Neutrophil (primary cell): ENCODE data around the gene OAT.

Source experiments
- H3K27ac ChIP-seq: fragments of 200-600 bp; sonication (generic); 2 replicates; pipeline ENCODE4 v1.5.1; 2016; ENCODE audit warnings: mild to moderate bottlenecking, moderate library complexity
- H3K27me3 ChIP-seq: fragments of 200-600 bp; sonication (generic); 2 replicates; pipeline ENCODE4 v1.6.0; 2016; ENCODE audit warnings: mild to moderate bottlenecking
- H3K36me3 ChIP-seq: fragments of 200-600 bp; sonication (generic); 2 replicates; pipeline ENCODE4 v1.5.1; 2017
- H3K4me1 ChIP-seq, 2 experiments: fragments of 200-600 bp in 1 of 2; sonication (generic) in 1 of 2; 1 replicate in 1 of 2; 2 replicates in 1 of 2; pipeline versions ENCODE4 v1.5.1 to v1.6.1; 2013 to 2016; ENCODE audit warnings: low read depth in 1 of 2, low read length in 1 of 2, mild to moderate bottlenecking in 1 of 2, moderate library complexity in 1 of 2; ENCODE audit not compliant: control insufficient read depth in 1 of 2, insufficient read depth in 1 of 2
- H3K4me3 ChIP-seq, 2 experiments: fragments of 200-600 bp in 1 of 2; sonication (generic) in 1 of 2; 1 replicate in 1 of 2; 2 replicates in 1 of 2; pipeline ENCODE4 v1.5.1; 2013 to 2016; ENCODE audit warnings: low read depth in 1 of 2, low read length in 1 of 2, mild to moderate bottlenecking in 1 of 2, moderate library complexity in 1 of 2
- H3K9me3 ChIP-seq: fragments of 200-600 bp; sonication (generic); 2 replicates; pipeline ENCODE4 v1.5.1; 2016
- TF ChIP-seq, protein P1 (sequence below): fragments of 200-600 bp; sonication (generic); IDR thresholded peaks from 2 replicates; pipeline ENCODE4 v1.5.1; 2016; ENCODE audit warnings: antibody characterized with exemption

The OAT gene

DNA sequence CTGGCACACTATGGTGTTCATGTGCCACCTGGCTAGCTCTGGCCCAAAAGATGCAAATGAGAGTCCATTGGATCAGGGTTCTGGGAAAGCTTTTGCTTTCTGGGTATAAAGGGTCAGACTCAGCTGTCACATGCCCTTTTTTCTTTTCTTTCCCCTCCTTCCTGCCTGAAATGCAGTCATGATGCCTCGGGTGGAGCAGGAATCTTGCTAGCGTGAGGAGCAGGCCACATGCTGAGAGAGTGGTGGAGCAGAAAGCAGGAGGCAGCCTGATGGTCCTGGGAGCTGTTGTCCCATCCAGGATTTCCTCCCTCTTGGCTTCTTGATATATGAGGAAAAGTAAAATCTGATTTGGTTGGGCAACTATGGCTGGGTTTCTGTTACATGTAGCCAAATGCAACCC lies 40.2 kb upstream of the OAT start:
- H3K4me1 ChIP-seq, result peaks cover 10 to 13% of the 10 kb centered on the region in 2 experiments
- H3K27ac ChIP-seq, result no peak overlapping the region
- TF ChIP-seq, protein P1, sequence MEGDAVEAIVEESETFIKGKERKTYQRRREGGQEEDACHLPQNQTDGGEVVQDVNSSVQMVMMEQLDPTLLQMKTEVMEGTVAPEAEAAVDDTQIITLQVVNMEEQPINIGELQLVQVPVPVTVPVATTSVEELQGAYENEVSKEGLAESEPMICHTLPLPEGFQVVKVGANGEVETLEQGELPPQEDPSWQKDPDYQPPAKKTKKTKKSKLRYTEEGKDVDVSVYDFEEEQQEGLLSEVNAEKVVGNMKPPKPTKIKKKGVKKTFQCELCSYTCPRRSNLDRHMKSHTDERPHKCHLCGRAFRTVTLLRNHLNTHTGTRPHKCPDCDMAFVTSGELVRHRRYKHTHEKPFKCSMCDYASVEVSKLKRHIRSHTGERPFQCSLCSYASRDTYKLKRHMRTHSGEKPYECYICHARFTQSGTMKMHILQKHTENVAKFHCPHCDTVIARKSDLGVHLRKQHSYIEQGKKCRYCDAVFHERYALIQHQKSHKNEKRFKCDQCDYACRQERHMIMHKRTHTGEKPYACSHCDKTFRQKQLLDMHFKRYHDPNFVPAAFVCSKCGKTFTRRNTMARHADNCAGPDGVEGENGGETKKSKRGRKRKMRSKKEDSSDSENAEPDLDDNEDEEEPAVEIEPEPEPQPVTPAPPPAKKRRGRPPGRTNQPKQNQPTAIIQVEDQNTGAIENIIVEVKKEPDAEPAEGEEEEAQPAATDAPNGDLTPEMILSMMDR, result no peak
- H3K9me3 ChIP-seq, result no peaks in the 10 kb centered on the region
- H3K36me3 ChIP-seq, result no peaks in the 10 kb centered on the region
- H3K27me3 ChIP-seq, result peaks cover 51% of the 10 kb centered on the region
- no peak overlapping the region for H3K4me3 ChIP-seq

DNA sequence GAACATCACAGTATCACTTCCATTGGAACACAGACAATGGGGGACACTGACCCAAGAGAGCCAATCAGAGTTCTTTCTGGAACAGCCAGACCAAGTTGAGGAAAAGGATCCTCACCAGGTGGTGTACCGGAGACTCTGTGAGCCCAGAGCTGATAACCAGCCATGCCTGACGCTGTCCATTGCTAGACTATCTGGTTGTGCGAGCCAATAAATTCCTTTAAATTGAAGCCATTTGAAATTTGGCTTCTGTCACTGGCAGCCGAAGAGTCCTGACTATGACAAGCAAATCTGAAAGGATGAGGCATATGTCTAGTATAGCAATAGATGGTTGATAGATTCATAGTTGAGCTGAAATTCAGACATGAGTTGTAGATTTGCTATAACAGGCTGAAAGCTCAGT lies 39.8 kb upstream of the OAT start:
- H3K27me3 ChIP-seq, result peaks cover 55% of the 10 kb centered on the region
- H3K36me3 ChIP-seq, result no peaks in the 10 kb centered on the region
- TF ChIP-seq, protein P1, result no peak
- peaks cover 10 to 13% of the 10 kb centered on the region in 2 experiments for H3K4me1 ChIP-seq
- no peak overlapping the region for H3K4me3 ChIP-seq
- H3K9me3 ChIP-seq, result no peaks in the 10 kb centered on the region
- no peak overlapping the region for H3K27ac ChIP-seq

DNA sequence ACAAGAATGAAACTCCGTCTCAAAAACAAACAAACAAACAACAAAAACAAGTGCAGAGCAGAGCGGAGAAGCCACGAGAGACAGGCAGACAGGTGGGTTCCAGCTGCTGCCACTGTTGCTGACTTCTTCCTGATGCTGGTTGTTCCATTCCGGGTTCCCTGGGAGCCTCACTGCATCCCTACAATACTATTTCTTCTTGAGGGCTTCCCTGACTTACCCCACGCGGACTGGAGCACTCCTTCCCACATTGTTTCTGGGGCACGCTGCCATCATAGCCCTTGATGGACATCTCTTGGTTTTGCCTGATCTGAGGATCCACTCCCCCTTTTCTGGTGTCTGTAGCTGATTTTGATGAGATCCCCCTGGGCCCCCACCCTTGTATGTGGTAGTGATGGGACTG lies 36.7 kb upstream of the OAT start:
- Histone ChIP-seq H3K27me3 (peaks cover 85% of the 10 kb centered on the region), H3K9me3 (no peaks in the 10 kb centered on the region), H3K4me1 (no peaks in the 10 kb centered on the region), H3K4me3 (no peak overlapping the region), H3K27ac (no peak overlapping the region), H3K36me3 (no peaks in the 10 kb centered on the region)
- TF ChIP-seq, protein P1, result no peak

DNA sequence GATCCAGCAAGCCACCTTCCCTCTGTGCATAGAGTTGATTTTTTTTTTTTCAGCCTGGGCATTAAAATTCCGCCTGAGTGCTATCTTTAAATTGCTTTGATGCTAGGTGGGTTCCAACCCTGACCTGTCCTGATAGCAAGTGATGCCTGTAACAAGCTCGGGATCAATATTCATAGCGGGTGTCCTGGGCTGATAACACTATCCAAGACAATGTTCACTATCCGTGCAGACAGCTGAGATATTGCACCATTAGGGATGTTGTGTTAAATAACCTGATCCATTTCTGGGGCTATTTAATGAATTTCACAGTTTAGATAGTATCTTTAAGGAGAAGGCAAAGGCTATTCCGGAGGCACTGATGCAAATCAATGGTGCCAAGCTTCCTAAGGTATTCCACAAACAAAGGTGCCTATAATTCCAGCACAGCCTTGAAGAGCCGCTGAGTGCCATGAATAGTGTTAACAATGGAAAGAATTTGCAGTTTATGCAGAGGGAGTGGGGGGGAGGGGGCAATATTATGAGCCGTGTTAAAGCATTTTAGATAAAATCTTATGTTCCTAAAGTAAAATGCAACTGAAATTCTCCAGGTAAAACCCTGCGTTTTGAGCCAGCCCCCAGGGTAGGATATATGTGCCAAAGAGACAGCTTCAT lies 35.4 kb upstream of the OAT start:
- TF ChIP-seq, protein P1, result no peak
- Histone ChIP-seq H3K36me3 (no peaks in the 10 kb centered on the region), H3K27ac (no peak overlapping the region), H3K4me3 (no peak overlapping the region), H3K4me1 (no peaks in the 10 kb centered on the region), H3K9me3 (no peaks in the 10 kb centered on the region), H3K27me3 (peaks cover 97% of the 10 kb centered on the region)

DNA sequence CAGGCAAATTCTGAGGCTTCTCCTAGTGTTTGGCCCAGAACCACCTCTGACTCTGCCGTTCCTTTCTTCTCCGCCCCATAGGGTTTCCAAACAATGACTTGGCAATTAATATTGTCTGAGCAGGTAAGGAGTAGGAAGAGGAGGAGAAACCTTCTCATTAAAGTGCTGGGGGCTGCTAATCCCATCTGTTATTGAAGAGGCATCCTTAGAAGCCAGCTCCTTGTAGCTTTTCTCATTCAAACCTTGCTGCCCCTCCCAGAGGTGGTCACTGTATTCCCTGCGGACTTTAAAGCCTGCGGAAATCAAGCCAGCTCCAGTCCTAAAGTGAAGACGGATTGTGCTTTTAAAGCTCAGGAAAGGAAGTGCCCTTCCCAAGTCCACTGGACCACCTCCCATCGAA lies 32.6 kb upstream of the OAT start:
- Histone ChIP-seq H3K27me3 (peaks cover 100% of the 10 kb centered on the region), H3K27ac (no peak overlapping the region), H3K4me1 (no peaks in the 10 kb centered on the region), H3K36me3 (no peaks in the 10 kb centered on the region), H3K4me3 (no peak overlapping the region), H3K9me3 (no peaks in the 10 kb centered on the region)
- TF ChIP-seq, protein P1, result no peak

DNA sequence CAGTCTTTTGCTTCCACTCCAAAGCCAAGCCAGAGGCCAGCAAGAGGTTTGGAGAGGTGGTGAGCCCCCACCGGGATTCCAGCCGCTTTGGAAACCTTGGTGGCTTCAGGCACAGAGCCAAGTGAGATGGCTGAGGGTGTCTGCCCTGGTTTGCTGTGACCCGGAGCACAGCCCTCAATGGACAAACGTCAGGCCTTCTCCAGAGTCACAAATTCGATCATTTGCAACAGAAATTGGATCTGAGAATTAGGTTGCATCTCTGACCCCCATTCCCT lies 32.0 kb upstream of the OAT start:
- TF ChIP-seq, protein P1, result no peak
- no peaks in the 10 kb centered on the region for H3K36me3 ChIP-seq
- peaks cover 100% of the 10 kb centered on the region for H3K27me3 ChIP-seq
- H3K27ac ChIP-seq, result no peak overlapping the region
- no peaks in the 10 kb centered on the region for H3K4me1 ChIP-seq
- no peak overlapping the region for H3K4me3 ChIP-seq
- H3K9me3 ChIP-seq, result no peaks in the 10 kb centered on the region
